BLaER1 (cell line): ENCODE results near the gene CELF4.

Experiments used
- H3K27ac ChIP-seq: shearing (Covaris generic); formaldehyde crosslinking; 2 replicates; pipeline ENCODE4 v1.8.1; 2022
- H3K27me3 ChIP-seq: shearing (Covaris generic); formaldehyde crosslinking; 2 replicates; pipeline ENCODE4 v1.8.1; 2022
- H3K36me3 ChIP-seq: shearing (Covaris generic); formaldehyde crosslinking; 2 replicates; pipeline ENCODE4 v1.8.1; 2022
- H3K4me1 ChIP-seq: shearing (Covaris generic); formaldehyde crosslinking; 2 replicates; pipeline ENCODE4 v1.8.1; 2022
- H3K4me2 ChIP-seq: shearing (Covaris generic); formaldehyde crosslinking; 2 replicates; pipeline ENCODE4 v1.8.1; 2022
- H3K4me3 ChIP-seq: shearing (Covaris generic); formaldehyde crosslinking; 2 replicates; pipeline ENCODE4 v1.8.1; 2022
- H3K9ac ChIP-seq: shearing (Covaris generic); formaldehyde crosslinking; 2 replicates; pipeline ENCODE4 v1.8.1; 2022
- H3K9me3 ChIP-seq: shearing (Covaris generic); formaldehyde crosslinking; 2 replicates; pipeline ENCODE4 v1.8.1; 2022
- H4K20me1 ChIP-seq: shearing (Covaris generic); formaldehyde crosslinking; 2 replicates; pipeline ENCODE4 v1.8.1; 2022
- Cebpa-rat ChIP-seq: shearing (Covaris generic); IDR thresholded peaks from 2 replicates; pipeline ENCODE4 v1.8.1; 2022

The CELF4 gene

DNA sequence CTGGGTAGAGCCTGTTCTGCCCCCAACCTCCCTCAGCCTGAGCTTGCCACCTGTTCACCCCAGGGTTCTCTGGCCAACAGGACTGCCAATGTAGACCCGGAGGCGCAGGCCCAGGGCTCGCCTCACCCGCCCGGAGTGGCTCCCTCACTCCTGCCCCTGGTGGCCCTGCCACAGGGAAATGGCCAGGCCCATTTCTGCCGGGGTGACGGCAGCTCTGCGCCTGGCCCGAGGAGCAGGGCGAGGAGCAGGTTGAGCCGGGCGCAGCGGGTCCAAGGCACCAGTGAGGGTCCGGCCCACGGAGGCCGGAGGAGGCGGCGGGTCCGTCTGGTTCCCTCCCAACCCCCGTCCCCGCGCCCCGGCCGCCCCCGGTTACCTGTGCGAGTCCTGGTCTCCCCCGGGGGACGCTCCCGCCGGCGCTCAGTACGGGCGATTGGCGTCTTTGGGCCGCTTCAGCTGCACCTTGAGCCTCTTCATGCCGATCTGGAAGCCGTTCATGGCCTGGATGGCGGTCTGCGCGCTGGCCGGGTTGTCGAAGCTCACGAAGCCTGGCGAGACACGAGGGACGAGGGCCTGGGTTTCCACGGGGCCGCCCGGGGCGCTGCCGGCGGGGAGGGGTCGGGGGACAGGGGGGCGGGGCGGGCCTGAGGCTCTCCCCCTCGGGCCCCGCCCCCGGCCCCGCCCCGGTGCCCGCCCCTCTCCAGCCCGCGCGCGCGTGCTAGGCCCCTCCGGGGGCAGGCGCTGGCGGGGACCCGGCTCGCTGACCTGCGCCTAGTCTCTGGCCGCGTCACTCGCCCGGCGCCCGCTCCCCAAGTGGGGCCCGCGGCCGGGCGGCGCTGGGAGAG is 312.0 kb downstream of the CELF4 start:
- Histone ChIP-seq H3K27ac (no peak overlapping the region), H3K4me1 (peaks cover 5% of the 10 kb centered on the region; the same call in 1 of the 2 replicates), H3K9ac (no peak overlapping the region), H3K4me3 (0 out of 2 replicates have a peak overlapping the region, but pooled peaks have one; percentile 18), H4K20me1 (no peaks in the 10 kb centered on the region), H3K27me3 (peaks cover 10% of the 10 kb centered on the region; the same call in 1 of the 2 replicates), H3K9me3 (no peaks in the 10 kb centered on the region), H3K36me3 (no peaks in the 10 kb centered on the region), H3K4me2 (peak overlapping the region; percentile 36; the same call in 1 of the 2 replicates)
- no peak for TF ChIP-seq Cebpa-rat

DNA sequence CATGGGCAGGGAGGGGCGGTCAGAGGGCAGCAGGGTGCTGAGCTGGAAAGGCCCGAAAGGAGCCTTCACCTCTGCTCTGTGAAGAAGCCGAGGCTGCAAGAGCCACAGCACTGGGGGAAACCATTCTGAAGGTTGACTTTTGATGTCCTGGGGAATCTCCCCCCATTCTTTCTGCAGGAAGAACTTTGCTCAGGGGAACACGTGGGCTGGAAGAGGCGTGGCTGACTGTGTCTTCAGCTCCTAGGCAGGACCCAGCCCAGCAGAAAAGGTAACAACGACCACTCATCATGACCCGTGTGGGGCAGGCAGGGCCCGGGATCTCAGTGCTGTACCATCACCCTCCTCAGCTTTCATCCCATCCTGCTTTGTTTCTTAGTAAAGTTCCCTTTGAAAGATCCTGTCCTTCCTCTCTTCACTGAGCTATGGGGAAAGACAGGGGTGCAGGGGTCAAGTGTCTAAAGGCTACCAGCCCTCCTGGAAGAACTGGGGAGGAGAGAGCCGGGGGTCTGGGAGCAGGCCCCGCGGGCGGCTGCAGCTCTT is 312.7 kb downstream of the CELF4 start:
- Histone ChIP-seq H3K4me2 (peak overlapping the region; percentile 5; the same call in 1 of the 2 replicates), H3K27me3 (peaks cover 10% of the 10 kb centered on the region; the same call in 1 of the 2 replicates), H3K27ac (no peak overlapping the region), H3K4me1 (peaks cover 5% of the 10 kb centered on the region; the same call in 1 of the 2 replicates), H4K20me1 (no peaks in the 10 kb centered on the region), H3K36me3 (no peaks in the 10 kb centered on the region), H3K4me3 (no peak overlapping the region), H3K9me3 (no peaks in the 10 kb centered on the region), H3K9ac (no peak overlapping the region)
- no peak for TF ChIP-seq Cebpa-rat

DNA sequence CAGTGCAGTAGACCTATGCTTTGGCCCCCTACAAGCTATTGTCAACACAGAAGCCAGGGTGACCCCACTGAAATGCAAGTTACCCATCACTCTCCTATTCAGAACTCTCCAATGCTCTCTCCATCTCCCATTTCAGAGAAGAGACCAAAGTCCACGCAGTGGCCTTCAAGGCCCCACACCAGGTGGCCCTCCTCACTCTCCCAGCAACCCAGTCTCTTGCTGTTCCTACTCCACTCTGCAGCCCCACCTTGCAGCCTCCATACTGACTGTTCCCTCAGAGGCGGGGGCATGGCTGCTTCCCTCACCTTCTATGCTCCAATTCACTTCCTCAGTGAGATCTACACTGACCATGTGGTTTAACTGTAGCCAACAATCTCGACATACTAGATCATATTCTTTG is 313.3 kb downstream of the CELF4 start:
- Histone ChIP-seq H3K9ac (no peak overlapping the region), H3K4me3 (no peak overlapping the region), H3K9me3 (no peaks in the 10 kb centered on the region), H4K20me1 (no peaks in the 10 kb centered on the region), H3K27me3 (peaks cover 10% of the 10 kb centered on the region; the same call in 1 of the 2 replicates), H3K4me1 (peaks cover 5% of the 10 kb centered on the region; the same call in 1 of the 2 replicates), H3K36me3 (no peaks in the 10 kb centered on the region), H3K27ac (no peak overlapping the region), H3K4me2 (no peak overlapping the region)
- TF ChIP-seq Cebpa-rat = no peak

DNA sequence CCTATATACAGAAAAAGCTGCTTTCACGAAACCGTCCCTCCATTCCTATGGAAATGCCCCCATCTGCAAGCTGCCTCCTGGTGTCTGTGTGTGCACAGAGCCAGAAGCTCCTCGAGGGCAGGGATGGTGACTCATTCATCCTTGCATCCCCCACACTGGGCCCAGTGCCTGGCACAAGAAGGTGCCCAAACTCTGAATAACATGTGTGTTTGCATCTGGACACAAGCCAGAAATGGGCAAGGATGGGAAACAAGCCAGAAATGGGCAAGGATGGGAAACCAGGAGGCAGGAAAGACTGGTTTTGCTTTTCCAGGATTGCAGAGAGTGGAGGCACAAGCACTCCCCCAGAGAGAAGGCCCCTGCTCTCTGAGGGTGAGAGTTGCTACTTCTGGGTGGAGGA is 313.9 kb downstream of the CELF4 start:
- no peak for TF ChIP-seq Cebpa-rat
- Histone ChIP-seq H3K4me2 (no peak overlapping the region), H4K20me1 (no peaks in the 10 kb centered on the region), H3K36me3 (no peaks in the 10 kb centered on the region), H3K4me1 (peaks cover 5% of the 10 kb centered on the region; the same call in 1 of the 2 replicates), H3K9me3 (no peaks in the 10 kb centered on the region), H3K4me3 (no peak overlapping the region), H3K27ac (no peak overlapping the region), H3K9ac (no peak overlapping the region), H3K27me3 (peaks cover 10% of the 10 kb centered on the region; the same call in 1 of the 2 replicates)

DNA sequence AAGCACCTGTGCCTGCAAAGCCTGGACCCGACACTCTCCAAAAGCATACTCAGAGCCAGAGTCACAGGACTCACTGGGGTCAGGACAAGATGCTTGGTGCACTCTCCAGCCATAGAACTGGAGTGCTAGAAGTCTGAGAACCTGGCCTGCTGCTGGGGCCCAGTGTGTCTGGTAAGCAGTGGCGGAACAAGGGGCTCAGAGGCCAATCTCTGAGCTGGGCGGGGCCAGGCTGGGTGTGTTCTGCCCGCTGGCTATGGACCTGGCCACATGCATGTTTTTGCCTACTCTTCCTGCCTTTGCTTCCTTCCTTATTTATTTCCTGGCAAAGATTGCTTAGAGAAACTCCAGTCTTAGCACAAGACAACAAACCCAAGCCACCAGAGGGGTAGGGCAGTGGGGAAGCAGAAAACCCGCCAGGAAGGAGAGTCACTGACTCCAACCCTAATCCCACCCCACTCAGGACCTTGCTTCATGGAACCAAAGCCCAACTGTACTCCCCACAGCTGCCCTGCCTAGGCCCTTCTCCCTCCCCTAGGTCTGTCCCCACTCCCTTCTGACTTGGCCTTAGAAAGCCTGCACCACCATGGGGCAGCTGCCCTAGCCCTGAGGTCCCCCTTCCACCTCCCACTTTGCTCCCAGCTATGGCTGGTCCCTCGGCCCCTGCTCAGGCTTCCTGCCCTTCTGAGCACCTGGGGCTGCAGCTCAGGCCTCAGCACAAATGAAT is 315.5 kb downstream of the CELF4 start:
- H3K36me3 ChIP-seq = no peaks in the 10 kb centered on the region
- H3K27ac ChIP-seq = no peak overlapping the region
- peaks cover 5% of the 10 kb centered on the region; the same call in 1 of the 2 replicates for H3K4me1 ChIP-seq
- no peak overlapping the region for H3K4me3 ChIP-seq
- no peaks in the 10 kb centered on the region for H3K9me3 ChIP-seq
- TF ChIP-seq Cebpa-rat = no peak
- no peaks in the 10 kb centered on the region for H4K20me1 ChIP-seq
- H3K9ac ChIP-seq = no peak overlapping the region
- peaks cover 9% of the 10 kb centered on the region; the same call in 1 of the 2 replicates for H3K27me3 ChIP-seq
- H3K4me2 ChIP-seq = no peak overlapping the region

DNA sequence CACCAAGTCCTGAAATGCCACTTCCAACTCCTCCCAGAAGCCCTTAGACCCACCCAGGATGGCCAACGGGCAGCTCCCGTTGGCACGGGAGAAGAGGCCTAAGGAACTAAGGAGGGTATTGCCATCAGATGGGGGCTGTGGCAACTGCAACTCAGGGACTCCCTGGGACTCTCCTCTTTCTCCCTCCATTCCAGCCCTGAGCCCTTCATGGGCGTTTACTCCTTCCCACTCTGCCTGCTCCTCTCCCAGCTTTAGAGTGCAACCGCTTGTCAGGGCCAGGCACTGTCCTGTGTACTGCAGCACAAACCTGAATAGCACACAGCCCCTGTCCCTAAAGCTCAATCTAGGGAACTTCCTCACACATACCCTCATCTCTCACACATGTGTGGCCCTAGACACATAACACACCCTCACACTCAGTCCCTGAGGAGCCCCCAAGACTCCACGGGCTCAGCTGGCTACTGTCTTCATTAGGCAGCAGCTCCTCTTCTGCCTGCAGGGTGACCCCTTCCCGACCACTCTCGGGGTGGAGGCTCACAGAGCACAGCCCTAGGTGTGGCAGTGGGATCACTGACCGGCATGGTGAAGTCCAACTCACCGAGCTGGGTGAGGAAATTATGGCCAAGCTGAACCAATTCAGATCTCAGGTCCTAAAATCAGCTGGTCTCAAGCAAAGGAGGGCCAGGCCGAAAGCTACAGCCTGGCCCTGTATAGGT is 316.3 kb downstream of the CELF4 start:
- no peak overlapping the region for H3K4me2 ChIP-seq
- H3K27ac ChIP-seq = no peak overlapping the region
- peaks cover 1% of the 10 kb centered on the region; the same call in 1 of the 2 replicates for H3K27me3 ChIP-seq
- no peaks in the 10 kb centered on the region for H3K9me3 ChIP-seq
- TF ChIP-seq Cebpa-rat = no peak
- H3K36me3 ChIP-seq = no peaks in the 10 kb centered on the region
- no peak overlapping the region for H3K9ac ChIP-seq
- H3K4me3 ChIP-seq = no peak overlapping the region
- H3K4me1 ChIP-seq = peaks cover 5% of the 10 kb centered on the region; the same call in 1 of the 2 replicates
- no peaks in the 10 kb centered on the region for H4K20me1 ChIP-seq

DNA sequence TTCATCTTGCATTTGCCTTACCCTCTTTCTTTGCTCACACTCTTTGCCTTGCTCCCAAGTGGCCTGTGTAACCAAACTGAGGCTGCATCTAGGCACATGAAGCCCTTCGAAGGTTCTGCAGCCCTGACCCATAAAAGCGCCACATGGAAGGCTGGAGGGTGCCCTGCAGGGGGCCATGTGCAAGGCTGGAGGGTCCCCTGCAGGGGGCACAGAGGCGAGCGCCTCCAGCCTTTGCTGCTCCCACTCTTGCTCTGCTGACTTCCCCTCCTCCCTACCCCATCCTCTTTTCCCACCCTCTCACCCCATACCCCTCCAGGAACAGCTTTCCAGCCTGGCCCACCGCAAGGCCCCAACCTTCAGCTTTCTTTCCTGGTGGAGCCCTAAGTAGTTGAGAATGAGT is 317.3 kb downstream of the CELF4 start:
- H3K4me1 ChIP-seq = peaks cover 5% of the 10 kb centered on the region; the same call in 1 of the 2 replicates
- no peak overlapping the region for H3K27ac ChIP-seq
- H3K27me3 ChIP-seq = no peaks in the 10 kb centered on the region
- H3K9me3 ChIP-seq = no peaks in the 10 kb centered on the region
- no peak for TF ChIP-seq Cebpa-rat
- no peaks in the 10 kb centered on the region for H4K20me1 ChIP-seq
- H3K36me3 ChIP-seq = no peaks in the 10 kb centered on the region
- no peak overlapping the region for H3K9ac ChIP-seq
- no peak overlapping the region for H3K4me2 ChIP-seq
- H3K4me3 ChIP-seq = no peak overlapping the region

DNA sequence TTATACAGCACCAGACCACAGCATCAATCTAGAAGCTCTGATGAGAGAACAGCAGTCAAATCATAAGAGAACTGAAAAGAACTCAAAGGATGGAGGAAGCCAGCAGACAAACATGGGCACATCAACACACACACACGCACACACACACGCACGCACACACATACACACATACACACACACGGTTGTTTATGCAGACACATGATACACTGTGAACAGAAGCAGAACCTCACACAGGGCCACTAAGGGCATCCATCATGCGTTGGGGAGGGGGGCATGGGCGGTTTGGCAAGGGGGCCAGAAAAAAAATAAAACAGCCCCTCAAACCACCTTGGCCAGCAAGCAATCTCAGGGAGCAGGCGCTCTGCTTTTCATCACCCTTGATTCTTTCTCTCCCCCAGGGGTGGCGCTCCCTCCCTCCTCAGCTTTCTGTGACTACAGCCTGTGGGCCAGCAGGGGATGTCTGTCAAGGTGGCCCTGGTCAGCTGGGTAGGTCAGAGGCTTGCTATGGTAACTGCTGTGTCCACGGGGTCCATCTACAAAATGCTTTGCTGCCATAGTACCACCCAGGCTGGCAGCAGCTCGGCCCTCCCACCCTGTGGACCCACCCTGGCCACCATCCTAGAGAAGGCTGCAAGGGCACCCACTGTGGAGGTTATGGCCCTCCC is 318.0 kb downstream of the CELF4 start:
- Histone ChIP-seq H3K9ac (no peak overlapping the region), H3K4me2 (no peak overlapping the region), H3K36me3 (no peaks in the 10 kb centered on the region), H3K4me1 (peaks cover 5% of the 10 kb centered on the region; the same call in 1 of the 2 replicates), H3K27ac (no peak overlapping the region), H3K4me3 (no peak overlapping the region), H4K20me1 (no peaks in the 10 kb centered on the region), H3K9me3 (no peaks in the 10 kb centered on the region), H3K27me3 (no peaks in the 10 kb centered on the region)
- TF ChIP-seq Cebpa-rat = no peak
